SK-N-SH (cell line): ENCODE measurements around the gene CD81. TPM values are rescaled to one million over a fixed set of nuclear protein-coding genes. Genes with fewer than 3 reads are reported as not detected.

Experiments
- CTCF ChIA-PET: fragments of 300-600, 350-600 bp; formaldehyde crosslinking; extraction: SDS; loops from one replicate; lab custom pipeline; 2021; lab: Yijun Ruan, JAX
- POLR2A ChIA-PET: fragments of 350-600 bp; sonication (Branson Sonifier 250); formaldehyde crosslinking; extraction: SDS; loops from one replicate; lab custom pipeline; 2020; ENCODE audit warnings: antibody characterized with exemption, inconsistent platforms; lab: Yijun Ruan, JAX
- DNase-seq: peaks from one replicate; pipeline ENCODE4 v3.0.0; 2012
- H2AFZ ChIP-seq: fragments of 200-600 bp; sonication (generic); 2 replicates; pipeline ENCODE4 v1.8.1; 2016; ENCODE audit warnings: antibody characterized with exemption, mild to moderate bottlenecking, low read depth
- H3F3A ChIP-seq: fragments of 200-600 bp; sonication (generic); replicated peaks from 2 replicates; pipeline ENCODE3; 2016; ENCODE audit warnings: antibody characterized with exemption, mild to moderate bottlenecking; ENCODE audit not compliant: insufficient read depth
- H3K27ac ChIP-seq, 2 experiments: fragments of 200-500 bp in 1 of 2; fragments of 200-600 bp in 1 of 2; sonication (Bioruptor generic) in 1 of 2; sonication (generic), shearing (Covaris generic) in 1 of 2; 2 replicates each; pipeline versions ENCODE4 v1.5.1 to v1.6.1; 2014 to 2016; ENCODE audit warnings: low read depth in 2 of 2, inconsistent platforms in 1 of 2, low read length in 1 of 2, mild to moderate bottlenecking in 1 of 2, mixed read lengths in 1 of 2
- H3K27me3 ChIP-seq: fragments of 200-600 bp; sonication (generic), shearing (Covaris generic); 2 replicates; pipeline ENCODE4 v1.6.1; 2016; ENCODE audit warnings: mixed run types; ENCODE audit not compliant: insufficient read depth
- H3K36me3 ChIP-seq, 2 experiments: fragments of 200-500 bp in 1 of 2; fragments of 200-600 bp in 1 of 2; sonication (Bioruptor generic) in 1 of 2; sonication (generic) in 1 of 2; replicated peaks in 1 of 2; 2 replicates each; pipeline versions ENCODE3 to v1.5.1; 2014 to 2016; ENCODE audit warnings: low read length in 1 of 2, mild to moderate bottlenecking in 1 of 2; ENCODE audit not compliant: insufficient read depth in 2 of 2, control insufficient read depth in 1 of 2
- H3K4me1 ChIP-seq, 2 experiments: fragments of 200-500 bp in 1 of 2; fragments of 200-600 bp in 1 of 2; sonication (Bioruptor generic) in 1 of 2; sonication (generic), shearing (Covaris generic) in 1 of 2; 2 replicates each; pipeline versions ENCODE4 v1.5.1 to v1.6.1; 2014 to 2016; ENCODE audit warnings: low read depth in 1 of 2, low read length in 1 of 2, mixed run types in 1 of 2; ENCODE audit not compliant: insufficient read depth in 2 of 2, control insufficient read depth in 1 of 2
- H3K4me2 ChIP-seq: fragments of 200-600 bp; sonication (generic), shearing (Covaris generic); 2 replicates; pipeline ENCODE4 v1.6.1; 2017; ENCODE audit warnings: mixed run types
- H3K4me3 ChIP-seq, 2 experiments: fragments of 200-500 bp in 1 of 2; fragments of 200-600 bp in 1 of 2; sonication (Bioruptor generic) in 1 of 2; sonication (generic), shearing (Covaris generic) in 1 of 2; 2 replicates each; pipeline versions ENCODE4 v1.5.1 to v1.8.1; 2014 to 2016; ENCODE audit warnings: low read depth in 2 of 2, inconsistent platforms in 1 of 2, low read length in 1 of 2, mild to moderate bottlenecking in 1 of 2, mixed read lengths in 1 of 2, moderate library complexity in 1 of 2
- H3K79me2 ChIP-seq: fragments of 200-600 bp; sonication (generic); 2 replicates; pipeline ENCODE4 v1.8.1; 2017; ENCODE audit warnings: mild to moderate bottlenecking; ENCODE audit not compliant: insufficient read depth
- H3K9ac ChIP-seq: fragments of 200-600 bp; sonication (generic); 2 replicates; pipeline ENCODE4 v1.6.1; 2017; ENCODE audit warnings: mixed run types
- H3K9me2 ChIP-seq: fragments of 200-600 bp; sonication (generic); 2 replicates; pipeline ENCODE4 v1.6.1; 2017; ENCODE audit warnings: mixed run types
- H3K9me3 ChIP-seq: fragments of 200-600 bp; sonication (generic); 2 replicates; pipeline ENCODE4 v1.6.1; 2017; ENCODE audit warnings: mixed run types, mild to moderate bottlenecking, moderate library complexity
- H4K20me1 ChIP-seq: fragments of 200-600 bp; sonication (generic); 2 replicates; pipeline ENCODE4 v1.6.1; 2017; ENCODE audit warnings: mild to moderate bottlenecking, mixed run types; ENCODE audit not compliant: insufficient read depth
- CHD2 ChIP-seq: fragments of 150-350 bp; IDR thresholded peaks from 2 replicates; pipeline ENCODE4 v1.6.1; 2018; ENCODE audit warnings: low read length; ENCODE audit not compliant: partially characterized antibody
- CTCF ChIP-seq: fragments of 200-600 bp; sonication (generic); IDR thresholded peaks from 2 replicates; pipeline ENCODE4 v1.6.1; 2017; ENCODE audit warnings: antibody characterized with exemption, mild to moderate bottlenecking, moderate library complexity
- ELF1 ChIP-seq: IDR thresholded peaks from 2 replicates; pipeline ENCODE4 v1.4.0; 2012
- FOSL2 ChIP-seq: IDR thresholded peaks from 2 replicates; pipeline ENCODE4 v1.4.0; 2012; ENCODE audit warnings: low read depth, mild to moderate bottlenecking, moderate library complexity, borderline replicate concordance
- FOXJ3 ChIP-seq: sonication (generic); formaldehyde crosslinking; IDR thresholded peaks from 2 replicates; pipeline ENCODE4 v1.5.1; 2020; ENCODE audit warnings: mild to moderate bottlenecking, missing genetic modification reagents
- FOXM1 ChIP-seq: IDR thresholded peaks from 2 replicates; pipeline ENCODE4 v1.4.0; 2012; ENCODE audit warnings: low read depth, mild to moderate bottlenecking
- IRF3 ChIP-seq: fragments of 150-350 bp; IDR thresholded peaks from 2 replicates; pipeline ENCODE4 v1.6.1; 2016; ENCODE audit warnings: mild to moderate bottlenecking, low read depth, low read length
- JUND ChIP-seq: IDR thresholded peaks from 2 replicates; pipeline ENCODE4 v1.4.0; 2012
- MAX ChIP-seq: IDR thresholded peaks from 2 replicates; pipeline ENCODE4 v1.4.0; 2012; ENCODE audit warnings: low read depth
- NFIC ChIP-seq: IDR thresholded peaks from 2 replicates; pipeline ENCODE4 v1.4.0; 2012; ENCODE audit warnings: borderline replicate concordance
- NRF1 ChIP-seq: IDR thresholded peaks from 2 replicates; pipeline ENCODE4 v1.6.1; 2012; ENCODE audit warnings: low read depth, mild to moderate bottlenecking, low read length
- POLR2AphosphoS5 ChIP-seq: IDR thresholded peaks from 2 replicates; pipeline ENCODE4 v1.6.1; 2012; ENCODE audit warnings: low read depth, low read length
- REST ChIP-seq: IDR thresholded peaks from 2 replicates; pipeline ENCODE4 v1.6.1; 2012; ENCODE audit warnings: mild to moderate bottlenecking, low read depth, low read length, moderate library complexity
- SMC3 ChIP-seq: IDR thresholded peaks from 2 replicates; pipeline ENCODE4 v1.6.1; 2012; ENCODE audit warnings: low read depth, low read length, improper control_type of control experiment
- TAF1 ChIP-seq: IDR thresholded peaks from 2 replicates; pipeline ENCODE4 v1.6.1; 2012; ENCODE audit warnings: low read depth, mild to moderate bottlenecking, low read length, moderate library complexity, borderline replicate concordance
- TCF12 ChIP-seq: IDR thresholded peaks from 2 replicates; pipeline ENCODE4 v1.4.0; 2012
- TEAD4 ChIP-seq: IDR thresholded peaks from 2 replicates; pipeline ENCODE4 v1.4.0; 2012; ENCODE audit warnings: mild to moderate bottlenecking, borderline replicate concordance; ENCODE audit not compliant: insufficient read depth
- USF1 ChIP-seq: IDR thresholded peaks from 2 replicates; pipeline ENCODE4 v1.4.0; 2012; ENCODE audit warnings: low read depth, borderline replicate concordance
- WGBS: methylation state at CpG from one replicate; pipeline ENCODE4 v1.1.6; 2017; ENCODE audit warnings: low lambda C conversion rate; 5-methylcytosine and 5-hydroxymethylcytosine counted together
- polyA plus RNA-seq, 3 experiments: library from polyadenylated mRNA; depleted of rRNA; stranded (reverse); fragments of >200 nt; gene quantifications; 2 replicates each; pipeline ENCODE4 v1.2.3, GENCODE V29; 2012
- TF ChIP-seq, protein P1 (sequence below): IDR thresholded peaks from 2 replicates; pipeline ENCODE4; 2012

Gene CD81
- 373 and 517 TPM in 2 replicates for polyA plus RNA-seq (2012; rRNA removed)
- polyA plus RNA-seq (2012; cell fraction: cytosol; rRNA removed): 330 and 548 TPM in 2 replicates
- polyA plus RNA-seq (2012; cell fraction: nucleus; rRNA removed): 422 and 433 TPM in 2 replicates

DNA sequence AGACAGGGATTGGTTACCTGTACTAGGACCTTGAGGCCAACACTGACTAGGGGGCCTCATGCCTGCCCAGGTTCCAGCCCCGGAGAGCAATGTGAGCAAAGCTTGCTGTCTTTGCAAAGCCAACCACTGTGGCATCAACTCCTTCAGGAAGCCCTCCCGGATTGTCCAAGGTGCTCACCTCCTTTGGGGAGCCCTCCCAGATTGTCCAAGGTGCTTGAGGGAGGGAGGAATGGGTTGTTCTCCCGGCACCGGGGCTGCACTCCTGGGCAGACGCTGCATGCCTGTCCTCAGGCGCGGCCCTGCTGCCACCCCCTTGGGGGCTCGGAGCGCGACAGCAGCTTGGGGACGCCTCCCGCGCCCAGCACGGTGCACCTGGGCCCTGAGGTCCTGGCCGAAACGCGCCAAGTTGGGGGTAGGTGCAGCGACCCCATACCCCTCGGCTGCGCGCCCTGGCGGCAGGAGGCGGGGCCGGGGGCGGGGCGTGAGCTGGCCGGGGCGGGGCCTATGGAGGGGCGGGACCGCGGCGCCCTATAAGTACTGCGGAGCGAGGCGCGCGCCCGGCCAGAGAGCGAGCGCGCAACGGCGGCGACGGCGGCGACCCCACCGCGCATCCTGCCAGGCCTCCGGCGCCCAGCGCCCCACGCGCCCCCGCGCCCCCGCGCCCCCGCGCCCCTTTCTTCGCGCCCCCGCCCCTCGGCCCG lies at the start of gene CD81:
CD81 (plus strand) TSS at position 560 of the 701 bp plus-strand sequence. CDS start 240 bp downstream, outside the sequence.
- peaks cover 0 to 16% of the 10 kb centered on the region in 2 experiments; a peak in 1 of 4 replicates for H3K4me1 ChIP-seq
- H3F3A ChIP-seq: no peaks in the 10 kb centered on the region
- H3K9me2 ChIP-seq: no peaks in the 10 kb centered on the region
- DNase-seq: peak; percentile 96
- peak within 1 kb of the TSS; percentile 96 for H3K9ac ChIP-seq
- H3K79me2 ChIP-seq: peaks cover 44% of the 10 kb centered on the region
- ChIA-PET POLR2A (interaction anchor here (0.6 to 2.6 kb wide), 8 partner anchors 10 to 169 kb away, joined by 3 to 22 read pairs (median 5); partner anchors contain the start of gene TSSC4), CTCF (interaction anchor here (1.4 to 3.9 kb wide), 6 partner anchors 11 to 183 kb away, joined by 3 to 20 read pairs (median 7); partner anchors contain the start of gene TSSC4)
- H2AFZ ChIP-seq: no peak within 1 kb of the TSS
- H3K36me3 ChIP-seq: no peaks in the 10 kb centered on the region
- H3K9me3 ChIP-seq: no peaks in the 10 kb centered on the region
- H3K4me3 ChIP-seq: peak within 1 kb of the TSS; percentile 68 to 80
- peaks cover 39% of the 10 kb centered on the region for H4K20me1 ChIP-seq
- WGBS: 10% methylated on average over 24 of the region's 65 CpGs
- H3K27me3 ChIP-seq: no peaks in the 10 kb centered on the region
- H3K4me2 ChIP-seq: peak within 1 kb of the TSS; percentile 100
- TF ChIP-seq TEAD4 (no peak), NRF1 (no peak), CTCF (no peak), POLR2AphosphoS5 (peak; percentile 77), IRF3 (no peak), TAF1 (peak; percentile 80)
- peak within 1 kb of the TSS; percentile 68 to 74 for H3K27ac ChIP-seq

DNA sequence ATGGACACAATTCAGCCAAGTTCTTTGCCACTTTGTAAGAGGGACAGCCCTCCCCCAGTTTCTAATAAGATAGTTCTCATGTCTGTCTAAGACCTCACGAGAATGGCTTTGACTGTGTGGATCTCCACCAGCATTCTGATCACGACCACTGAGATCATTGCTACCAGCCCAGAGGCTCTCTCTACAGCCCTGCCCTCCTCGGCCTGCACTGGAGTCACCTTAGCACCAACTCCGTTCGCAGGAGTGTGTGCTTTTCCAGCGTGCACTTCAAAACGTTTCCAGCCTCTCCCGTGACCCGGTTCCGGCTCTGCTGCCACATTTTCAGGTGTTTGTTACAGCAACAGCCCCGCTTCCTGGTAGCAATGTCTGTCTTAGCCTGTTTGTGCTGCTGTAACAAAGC lies 49.1 kb upstream of the CD81 start:
- Histone ChIP-seq H2AFZ (no peak overlapping the region), H3K27me3 (no peaks in the 10 kb centered on the region), H3F3A (no peaks in the 10 kb centered on the region), H3K4me2 (no peak overlapping the region), H3K27ac (no peak overlapping the region), H3K36me3 (no peaks in the 10 kb centered on the region), H3K79me2 (no peaks in the 10 kb centered on the region), H3K4me1 (no peaks in the 10 kb centered on the region), H4K20me1 (no peaks in the 10 kb centered on the region), H3K9me3 (no peaks in the 10 kb centered on the region), H3K9me2 (no peaks in the 10 kb centered on the region), H3K4me3 (no peak overlapping the region), H3K9ac (no peak overlapping the region)
- ChIA-PET POLR2A (no interaction called here), CTCF (interaction anchor here (1.1 kb wide), 1 partner anchor 93 kb away, joined by 3 read pairs; no protein-coding TSS in a partner anchor)
- WGBS: 76% methylated on average over 11 of the region's 11 CpGs
- DNase-seq: no peak
- TF ChIP-seq FOXJ3 (no peak), MAX (no peak), SMC3 (no peak), ELF1 (no peak), FOSL2 (no peak), NFIC (no peak), TCF12 (no peak), USF1 (no peak), CHD2 (no peak), TEAD4 (no peak), REST (no peak), JUND (no peak), FOXM1 (no peak)
- TF ChIP-seq, protein P1, sequence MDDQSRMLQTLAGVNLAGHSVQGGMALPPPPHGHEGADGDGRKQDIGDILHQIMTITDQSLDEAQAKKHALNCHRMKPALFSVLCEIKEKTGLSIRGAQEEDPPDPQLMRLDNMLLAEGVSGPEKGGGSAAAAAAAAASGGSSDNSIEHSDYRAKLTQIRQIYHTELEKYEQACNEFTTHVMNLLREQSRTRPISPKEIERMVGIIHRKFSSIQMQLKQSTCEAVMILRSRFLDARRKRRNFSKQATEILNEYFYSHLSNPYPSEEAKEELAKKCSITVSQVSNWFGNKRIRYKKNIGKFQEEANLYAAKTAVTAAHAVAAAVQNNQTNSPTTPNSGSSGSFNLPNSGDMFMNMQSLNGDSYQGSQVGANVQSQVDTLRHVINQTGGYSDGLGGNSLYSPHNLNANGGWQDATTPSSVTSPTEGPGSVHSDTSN: no peak
